Kidney epithelial cell (primary cell): ENCODE results near the gene CLIC5. TPM values are rescaled to one million over a fixed set of nuclear protein-coding genes. Genes with fewer than 3 reads are reported as not detected.

Experiments used
- DNase-seq: peaks from one replicate; pipeline ENCODE4 v3.0.0-alpha.2; 2010; ENCODE audit warnings: low read depth
- H3K27me3 ChIP-seq: 2 replicates; pipeline ENCODE4 v1.6.0; 2011; ENCODE audit warnings: low read length; ENCODE audit not compliant: control insufficient read depth, insufficient read depth
- H3K36me3 ChIP-seq: 2 replicates; pipeline ENCODE4 v1.5.1; 2011; ENCODE audit warnings: low read length; ENCODE audit not compliant: control insufficient read depth, insufficient read depth
- H3K4me3 ChIP-seq: 2 replicates; pipeline ENCODE4 v1.5.1; 2011; ENCODE audit warnings: low read depth, mild to moderate bottlenecking, control low read depth, low read length
- total RNA-seq: library from RNA; depleted of rRNA; stranded (reverse); fragments of >200 nt; gene quantifications from 2 replicates; pipeline ENCODE4 v1.2.3, GENCODE V29; 2015
- TF ChIP-seq, protein P1 (sequence below): IDR thresholded peaks from 2 replicates; pipeline ENCODE4 v1.5.1; 2011; ENCODE audit warnings: mild to moderate bottlenecking, moderate library complexity, low read length, control low read depth, inconsistent platforms; ENCODE audit not compliant: insufficient read depth, poor library complexity, severe bottlenecking

Gene CLIC5
- total RNA-seq, 1 donor from 2014 or later: 3.2 TPM

DNA sequence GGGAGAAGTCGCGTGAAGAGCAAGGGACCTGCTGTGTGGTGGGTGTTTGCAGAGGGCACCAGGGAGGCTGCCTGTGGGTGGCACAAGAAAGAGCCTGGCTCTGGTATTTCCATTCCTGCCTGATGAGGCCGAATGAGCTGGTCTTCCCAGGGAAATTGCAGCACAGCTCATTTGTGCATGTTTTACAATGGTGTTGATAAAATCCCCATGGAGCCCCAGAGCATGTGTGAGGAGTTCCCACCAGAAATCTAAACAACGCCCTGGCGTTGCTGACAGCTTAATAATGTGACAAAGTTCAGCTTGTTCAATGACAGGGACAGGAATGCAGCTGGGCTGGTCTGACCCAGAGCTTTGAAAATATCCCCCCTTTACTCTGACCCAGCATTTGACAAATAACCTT, 135.5 kb downstream of the CLIC5 start:
- no peak for DNase-seq

DNA sequence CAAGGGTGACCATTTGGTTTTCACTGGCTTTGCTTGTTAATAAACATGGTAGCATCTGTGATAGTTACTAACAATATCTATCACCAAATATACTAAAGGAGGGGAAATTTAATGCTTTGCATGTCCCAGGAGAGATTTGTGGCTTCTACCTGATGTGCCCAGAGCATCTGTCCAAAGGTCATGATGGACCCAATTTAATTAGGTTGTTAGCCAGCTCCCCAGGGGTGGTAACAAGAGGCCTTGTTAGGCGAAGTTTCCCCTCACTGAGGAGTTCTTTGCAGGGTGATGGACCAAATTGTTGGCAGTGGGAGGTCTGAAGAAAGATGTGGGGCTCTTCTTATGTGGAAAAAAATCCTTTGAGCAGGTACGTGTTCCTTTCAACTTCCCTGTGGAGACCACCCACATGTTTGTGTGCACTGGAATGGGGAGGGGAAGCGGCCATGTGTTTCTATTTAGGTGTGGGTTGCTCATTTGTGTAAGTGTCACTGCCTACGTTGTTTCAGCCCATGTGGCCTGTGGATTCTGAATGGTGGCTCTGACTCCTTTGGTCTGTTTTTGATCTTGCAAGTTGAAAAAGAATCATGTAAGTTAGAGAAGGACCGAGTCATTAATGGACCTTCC, 137.6 kb downstream of the CLIC5 start:
- H3K36me3 ChIP-seq: no peaks in the 10 kb centered on the region
- H3K27me3 ChIP-seq: no peaks in the 10 kb centered on the region
- no peak for DNase-seq
- TF ChIP-seq, protein P1, sequence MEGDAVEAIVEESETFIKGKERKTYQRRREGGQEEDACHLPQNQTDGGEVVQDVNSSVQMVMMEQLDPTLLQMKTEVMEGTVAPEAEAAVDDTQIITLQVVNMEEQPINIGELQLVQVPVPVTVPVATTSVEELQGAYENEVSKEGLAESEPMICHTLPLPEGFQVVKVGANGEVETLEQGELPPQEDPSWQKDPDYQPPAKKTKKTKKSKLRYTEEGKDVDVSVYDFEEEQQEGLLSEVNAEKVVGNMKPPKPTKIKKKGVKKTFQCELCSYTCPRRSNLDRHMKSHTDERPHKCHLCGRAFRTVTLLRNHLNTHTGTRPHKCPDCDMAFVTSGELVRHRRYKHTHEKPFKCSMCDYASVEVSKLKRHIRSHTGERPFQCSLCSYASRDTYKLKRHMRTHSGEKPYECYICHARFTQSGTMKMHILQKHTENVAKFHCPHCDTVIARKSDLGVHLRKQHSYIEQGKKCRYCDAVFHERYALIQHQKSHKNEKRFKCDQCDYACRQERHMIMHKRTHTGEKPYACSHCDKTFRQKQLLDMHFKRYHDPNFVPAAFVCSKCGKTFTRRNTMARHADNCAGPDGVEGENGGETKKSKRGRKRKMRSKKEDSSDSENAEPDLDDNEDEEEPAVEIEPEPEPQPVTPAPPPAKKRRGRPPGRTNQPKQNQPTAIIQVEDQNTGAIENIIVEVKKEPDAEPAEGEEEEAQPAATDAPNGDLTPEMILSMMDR: no peak
- H3K4me3 ChIP-seq: no peak overlapping the region

More for the DNA sequence above, 135.5 kb downstream of the CLIC5 start:
- TF ChIP-seq, protein P1: no peak
- Histone ChIP-seq H3K4me3 (no peak overlapping the region), H3K27me3 (no peaks in the 10 kb centered on the region), H3K36me3 (no peaks in the 10 kb centered on the region)

DNA sequence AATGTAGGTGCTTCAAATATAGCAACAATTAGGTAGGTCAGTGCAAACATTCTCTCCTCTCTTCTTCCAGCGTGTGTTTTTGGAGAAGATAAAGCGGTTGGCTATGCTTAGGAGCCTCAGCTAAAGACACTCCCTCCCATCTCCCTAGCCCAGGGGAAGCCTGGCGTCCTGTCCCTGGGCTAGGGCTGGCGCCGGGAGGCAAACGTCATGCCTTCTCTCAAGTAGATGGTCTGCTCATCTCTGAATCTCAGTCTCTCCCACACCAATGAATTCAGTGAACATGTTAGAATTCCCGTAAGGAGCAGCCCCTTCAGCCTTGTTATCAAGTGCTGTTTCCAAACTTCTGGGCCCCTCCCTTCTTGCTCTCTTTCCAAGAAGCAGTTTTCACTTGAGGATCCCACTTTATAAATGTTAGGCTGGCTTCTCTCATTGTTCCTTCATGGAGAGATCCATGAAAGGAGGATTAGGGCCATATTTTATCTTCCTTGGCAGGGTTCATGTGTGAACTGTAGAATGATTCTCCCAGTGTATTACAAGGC, 142.8 kb downstream of the CLIC5 start:
- DNase-seq: no peak
- Histone ChIP-seq H3K4me3 (no peak overlapping the region), H3K36me3 (no peaks in the 10 kb centered on the region), H3K27me3 (no peaks in the 10 kb centered on the region)
- TF ChIP-seq, protein P1: no peak

DNA sequence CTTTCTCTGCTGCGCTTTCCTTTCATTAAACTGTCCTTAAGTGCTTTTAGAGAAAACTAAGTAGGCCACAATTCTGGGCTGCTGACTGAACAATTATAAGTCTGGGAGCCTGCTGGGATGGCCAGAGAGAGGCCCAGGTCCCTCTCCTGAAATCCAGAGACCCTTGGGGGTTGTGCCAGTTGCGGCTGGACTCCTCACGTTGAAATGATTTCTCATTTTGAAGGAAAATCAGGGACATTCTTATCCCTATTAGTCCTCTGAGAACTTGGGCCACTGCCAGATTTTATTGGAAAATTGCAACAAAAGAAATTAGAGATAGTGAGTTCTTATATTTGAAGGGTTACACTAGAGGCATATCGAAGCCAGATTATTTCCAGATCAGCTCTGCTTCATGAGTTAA, 145.1 kb downstream of the CLIC5 start:
- H3K36me3 ChIP-seq: no peaks in the 10 kb centered on the region
- TF ChIP-seq, protein P1: no peak
- no peak overlapping the region for H3K4me3 ChIP-seq
- DNase-seq: no peak
- no peaks in the 10 kb centered on the region for H3K27me3 ChIP-seq

DNA sequence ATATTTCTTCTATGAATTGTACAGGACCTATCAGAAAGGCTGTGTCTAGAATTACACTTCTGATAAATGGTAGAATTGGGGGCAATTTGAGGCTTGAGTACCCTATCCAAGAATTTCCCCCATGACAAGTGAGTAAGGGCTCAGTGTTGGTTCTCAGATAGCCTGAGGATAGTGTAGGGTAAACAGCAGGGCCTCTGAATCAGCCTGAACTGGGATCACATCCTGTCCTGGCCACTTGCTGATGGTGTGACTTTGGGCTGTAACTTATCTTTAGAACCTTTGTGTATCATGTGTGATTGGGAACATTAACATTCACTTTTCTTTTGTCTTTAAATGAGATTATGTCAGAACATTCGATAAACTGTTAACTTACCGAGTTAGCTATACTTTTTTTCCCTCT, 151.0 kb downstream of the CLIC5 start:
- TF ChIP-seq, protein P1: no peak
- H3K27me3 ChIP-seq: no peaks in the 10 kb centered on the region
- no peaks in the 10 kb centered on the region for H3K36me3 ChIP-seq
- DNase-seq: no peak
- no peak overlapping the region for H3K4me3 ChIP-seq

DNA sequence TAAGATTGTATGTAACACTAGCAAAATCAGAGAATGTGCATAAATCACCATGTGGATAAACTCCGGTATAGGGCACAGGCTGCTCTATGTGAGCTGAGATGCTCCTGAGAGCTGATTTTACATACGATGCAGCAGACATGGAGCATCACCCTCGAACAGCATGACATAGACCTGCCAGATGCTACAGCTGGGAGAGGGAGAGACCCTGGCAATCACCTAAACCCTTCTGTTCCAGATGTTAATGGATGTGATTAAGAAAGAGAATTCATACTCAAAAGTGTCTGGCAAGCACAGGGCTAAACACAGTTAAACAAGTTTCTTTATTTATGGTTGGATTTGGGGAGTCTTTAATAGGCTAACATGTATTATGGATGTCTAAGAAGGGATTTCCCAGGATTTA, 157.0 kb downstream of the CLIC5 start:
- Histone ChIP-seq H3K36me3 (no peaks in the 10 kb centered on the region), H3K27me3 (peaks cover 2% of the 10 kb centered on the region), H3K4me3 (no peak overlapping the region)
- TF ChIP-seq, protein P1: no peak
- DNase-seq: no peak
